Ovary (tissue), 9 donors: Measurements from ENCODE around the gene LSM11. TPM values are rescaled to one million over a fixed set of nuclear protein-coding genes. Genes with fewer than 3 reads are reported as not detected.

ENCODE experiments used
- DNase-seq, 5 donors: peaks; one replicate each; pipeline ENCODE4 v3.0.0-alpha.2; 2019 to 2020
- H3K27ac ChIP-seq, 2 donors: fragments of 200-600 bp; one replicate each; pipeline versions ENCODE4 v1.5.1 to v1.8.0; 2019 to 2022
- H3K27me3 ChIP-seq: fragments of 200-600 bp; one replicate; pipeline ENCODE4 v1.8.0; 2022
- H3K36me3 ChIP-seq: fragments of 200-600 bp; sonication (generic); one replicate; pipeline ENCODE4 v1.5.1; 2019
- H3K4me1 ChIP-seq: one replicate; pipeline ENCODE4 v1.8.1; 2013; ENCODE audit warnings: mild to moderate bottlenecking, moderate library complexity; ENCODE audit not compliant: insufficient read depth
- H3K4me3 ChIP-seq: fragments of 200-600 bp; sonication (generic); one replicate; pipeline ENCODE4 v1.5.1; 2017
- H3K9me3 ChIP-seq, 2 donors: fragments of 200-600 bp in 1 of 2; sonication (generic) in 1 of 2; one replicate each; pipeline versions ENCODE4 v1.5.1 to v1.8.1; 2013 to 2019; ENCODE audit warnings: mild to moderate bottlenecking in 1 of 2, moderate library complexity in 1 of 2
- CTCF ChIP-seq, 3 donors: fragments of 450-650 bp in 2 of 3; fragments of 200-600 bp in 1 of 3; IDR thresholded peaks; one replicate each; pipeline versions ENCODE4 v1.5.1 to v1.8.0; 2016 to 2022; ENCODE audit warnings: antibody characterized with exemption in 3 of 3, mild to moderate bottlenecking in 1 of 3
- EP300 ChIP-seq: sonication (generic); formaldehyde crosslinking; IDR thresholded peaks from one replicate; pipeline ENCODE4 v1.6.1; 2017; ENCODE audit warnings: antibody characterized with exemption
- POLR2A ChIP-seq: fragments of 450-650 bp; IDR thresholded peaks from one replicate; pipeline ENCODE4 v1.6.1; 2017; ENCODE audit warnings: antibody characterized with exemption, mild to moderate bottlenecking, moderate library complexity
- WGBS, 3 donors: extraction: QIAGEN DNeasy Blood & Tissue Kit in 1 of 3; methylation state at CpG; one replicate each; pipeline versions ENCODE4 v1.1.5 to v1.1.7; 2013 to 2017; 5-methylcytosine and 5-hydroxymethylcytosine counted together
- intact Hi-C, 4 donors: fragments of 100-400 bp; cut with DNase I; formaldehyde crosslinking; loops; one replicate each; pipeline versions ENCODE4 v1.11.0 to v1.15.1; 2022 to 2023
- polyA plus RNA-seq, 2 donors: library from polyadenylated mRNA; stranded (reverse); fragments of 200-250 nt in 1 of 2; fragments of 350-450 nt in 1 of 2; fragmentation: Illumina TruSeq in 1 of 2; extraction: RNeasy Lipid Tissue Mini Kit (QIAGEN cat#74804) in 1 of 2; gene quantifications; one replicate each; pipeline ENCODE4 v1.2.3, GENCODE V29; 2013 to 2014
- total RNA-seq, 7 donors: library from RNA; depleted of rRNA in 2 of 7; stranded (reverse); fragments of >200 nt in 2 of 7; fragmentation: NEBNext Ultra II Directional in 3 of 7; extraction: Animal tissue kit (Norgen Biotek cat#: 25700) in 3 of 7; gene quantifications; one replicate each; pipeline versions ENCODE4 v1.1.0 to v1.2.4, GENCODE V29; 2016 to 2023
- donor health status: DM: no; HTN: no; CAD: no; lungs with moderate emphysema.
- donor health status: DM: no; HTN: no; CAD: no.
- donor health status: Bipolar disorder and iron deficiency.
- donor health status: DM: yes; HTN: yes; CAD: no.
- donor health status: DM: no; HTN: no; CAD: no.
- donor health status: DM: yes; HTN: yes; CAD: no.

The LSM11 gene
- total and polyA plus RNA-seq, 9 donors: 2.4 to 6.0 (median 5.1) TPM

GRCh38 chr5:157732596-157733262 is 10.8 kb upstream of the LSM11 start:
- WGBS, 3 donors: 92 to 95% (median 94%) methylated on average over 8 of the region's 8 CpGs
- H3K4me3 ChIP-seq: no peak overlapping the region
- H3K4me1 ChIP-seq: no peaks in the 10 kb centered on the region
- no peaks in the 10 kb centered on the region for H3K9me3 ChIP-seq
- TF ChIP-seq EP300: no peak
- TF ChIP-seq CTCF (IDR thresholded peaks at IDR 0.05): no peak
- TF ChIP-seq POLR2A: no peak
- no peaks in the 10 kb centered on the region for H3K36me3 ChIP-seq
- no peak for DNase-seq
- H3K27ac ChIP-seq: no peak overlapping the region
- no peaks in the 10 kb centered on the region for H3K27me3 ChIP-seq
- intact Hi-C loops: no loop called here

DNA sequence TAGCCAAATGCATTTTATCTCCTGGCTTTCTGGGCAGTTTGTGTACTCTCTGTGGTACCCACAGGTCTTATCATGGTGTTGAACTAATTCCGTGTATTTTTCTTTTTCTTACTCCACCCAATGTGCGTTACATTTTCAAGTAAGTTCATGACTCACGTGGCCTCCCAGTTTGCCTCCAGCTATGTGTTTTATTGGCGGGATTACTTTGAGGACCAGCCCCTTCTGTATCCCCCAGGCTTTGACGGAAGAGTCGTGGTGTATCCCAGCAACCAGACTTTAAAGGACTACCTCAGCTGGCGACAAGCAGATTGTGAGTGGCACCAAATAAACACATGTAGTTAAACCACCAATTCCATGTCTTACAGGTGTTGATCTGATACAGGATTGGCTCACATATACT is 9.1 kb upstream of the LSM11 start:
- Histone ChIP-seq H3K27ac (no peak overlapping the region), H3K36me3 (no peaks in the 10 kb centered on the region), H3K4me3 (no peak overlapping the region), H3K9me3 (no peaks in the 10 kb centered on the region), H3K27me3 (no peaks in the 10 kb centered on the region), H3K4me1 (no peaks in the 10 kb centered on the region)
- TF ChIP-seq POLR2A (no peak), EP300 (no peak), CTCF (IDR thresholded peaks at IDR 0.05) (no peak)
- no peak for DNase-seq
- intact Hi-C loops: no loop called here
- 86 to 89% (median 88%) methylated on average over 7 of the region's 7 CpGs for WGBS, 3 donors

GRCh38 chr5:157735991-157736390 is 7.5 kb upstream of the LSM11 start:
- Histone ChIP-seq H3K9me3 (no peaks in the 10 kb centered on the region), H3K4me1 (no peaks in the 10 kb centered on the region), H3K27me3 (no peaks in the 10 kb centered on the region), H3K4me3 (no peak overlapping the region), H3K27ac (no peak overlapping the region), H3K36me3 (no peaks in the 10 kb centered on the region)
- intact Hi-C loops: no loop called here
- DNase-seq: no peak
- 87 to 89% (median 87%) methylated on average over 6 of the region's 6 CpGs for WGBS, 3 donors
- TF ChIP-seq CTCF (IDR thresholded peaks at IDR 0.05): no peak
- TF ChIP-seq POLR2A: no peak
- no peak for TF ChIP-seq EP300

- intact Hi-C loops: loop anchor here in 1 of 4 donors (10.0 kb wide), 1 partner anchor 415 kb away; no protein-coding TSS in a partner anchor
- TF ChIP-seq EP300 (no peak), CTCF (IDR thresholded peaks at IDR 0.05) (no peak), POLR2A (no peak)
- Histone ChIP-seq H3K36me3 (no peaks in the 10 kb centered on the region), H3K27me3 (no peaks in the 10 kb centered on the region), H3K4me3 (no peak overlapping the region), H3K9me3 (no peaks in the 10 kb centered on the region), H3K4me1 (no peaks in the 10 kb centered on the region), H3K27ac (no peak overlapping the region)
- no peak for DNase-seq
- WGBS, 3 donors: 79 to 84% (median 83%) methylated on average over 12 of the region's 12 CpGs
Measured at GRCh38 chr5:157739388-157740228, 3.9 kb upstream of the LSM11 start.
